Heart left ventricle (tissue), 16 donors: ENCODE measurements around the gene STX1B. TPM values are rescaled to one million over a fixed set of nuclear protein-coding genes. Genes with fewer than 3 reads are reported as not detected.

Experiments
- ATAC-seq, 4 donors: fragments of 200-7000 bp; cut with Tn5 transposase; one replicate each; pipeline ENCODE4 v1.9.1; 2020 to 2022; ENCODE audit warnings: moderate library complexity in 4 of 4, mild to moderate bottlenecking in 3 of 4, moderate number of reproducible peaks in 1 of 4
- DNase-seq, 5 donors: peaks; one replicate each; pipeline ENCODE4 v3.0.0-alpha.2; 2020
- H3K27ac ChIP-seq, 12 donors: fragments of 200-600 bp; sonication (generic) in 4 of 12; one replicate each; pipeline versions ENCODE4 v1.5.0 to v1.8.0; 2016 to 2022; ENCODE audit warnings: mild to moderate bottlenecking in 2 of 12
- H3K27me3 ChIP-seq, 9 donors: fragments of 200-600 bp; sonication (generic) in 2 of 9; one replicate each; pipeline versions ENCODE4 v1.5.1 to v1.8.0; 2016 to 2022; ENCODE audit warnings: mild to moderate bottlenecking in 3 of 9
- H3K36me3 ChIP-seq, 9 donors: fragments of 200-600 bp; sonication (generic) in 2 of 9; one replicate each; pipeline versions ENCODE4 v1.5.0 to v1.8.0; 2018 to 2022; ENCODE audit warnings: mild to moderate bottlenecking in 2 of 9
- H3K4me1 ChIP-seq, 12 donors: fragments of 200-600 bp; sonication (generic) in 4 of 12; one replicate each; pipeline versions ENCODE4 v1.5.0 to v1.8.0; 2016 to 2022; ENCODE audit warnings: mild to moderate bottlenecking in 3 of 12
- H3K4me3 ChIP-seq, 12 donors: fragments of 200-600 bp; sonication (generic) in 4 of 12; one replicate each; pipeline versions ENCODE4 v1.5.0 to v1.8.0; 2017 to 2022; ENCODE audit warnings: mild to moderate bottlenecking in 9 of 12, moderate library complexity in 4 of 12
- H3K9me3 ChIP-seq, 12 donors: fragments of 200-600 bp; sonication (generic) in 4 of 12; one replicate each; pipeline versions ENCODE4 v1.5.0 to v1.8.0; 2016 to 2022; ENCODE audit warnings: mild to moderate bottlenecking in 1 of 12
- POLR2A ChIP-seq, 2 donors: fragments of 450-650 bp; IDR thresholded peaks; one replicate each; pipeline ENCODE4 v1.6.1; 2017; ENCODE audit warnings: antibody characterized with exemption in 2 of 2, mild to moderate bottlenecking in 2 of 2, moderate library complexity in 2 of 2
- WGBS, 4 donors: extraction: QIAGEN DNeasy Blood & Tissue Kit in 2 of 4; methylation state at CpG; one replicate each; pipeline versions ENCODE4 v1.1.5 to v1.1.7; 2013 to 2018; 5-methylcytosine and 5-hydroxymethylcytosine counted together
- intact Hi-C, 10 donors: fragments of 100-400 bp; cut with DNase I; formaldehyde crosslinking; loops; one replicate each; pipeline versions ENCODE4 v1.11.1 to v1.14.2; 2022
- polyA plus RNA-seq, 2 donors: library from polyadenylated mRNA; stranded (reverse); fragments of 200-250 nt; gene quantifications; one replicate each; pipeline ENCODE4 v1.2.3, GENCODE V29; 2013
- total RNA-seq, 9 donors: library from RNA; depleted of rRNA in 2 of 9; stranded (reverse); fragments of >200 nt in 2 of 9; fragmentation: NEBNext Ultra II Directional in 3 of 9; extraction: Animal tissue kit (Norgen Biotek cat#: 25700) in 3 of 9; gene quantifications; one replicate each; pipeline versions ENCODE4 v1.1.0 to v1.2.4, GENCODE V29; 2016 to 2023
- TF ChIP-seq, protein P1 (sequence below), 12 donors: fragments of 200-600 bp; sonication (generic) in 4 of 12; IDR thresholded peaks; one replicate each; pipeline versions ENCODE4 v1.5.0 to v1.8.0; 2018 to 2022; ENCODE audit warnings: antibody characterized with exemption in 12 of 12, mild to moderate bottlenecking in 5 of 12
- donor health status: ischemic (EF 13 %, LVEDD 7.1; RV severe dilation, severe dysfunction).
- donor health status: healthy with polysubstance abuse.
- donor health status: DM: no; HTN: yes; CAD: no.
- donor health status: DM: no; HTN: no; CAD: no.
- donor health status: ischemic (EF 25% LVEDD 6.9; RV normal size, moderate dysfunction).
- donor health status: ischemic (EF 25% LVEDD 5.7; RV mildly dilated, moderate dysfunction).
- donor health status: healthy.
- donor health status: DM: yes; HTN: yes; CAD: no.
- donor health status: ischemic (EF 35%, LVEDD 5.7; RV mildly dilated, moderate dysfunction).
- donor health status: nonischemic (EF 11% LVEDD 7.7; RV severe dilation, severe dysfunction).
- donor health status: DM: yes; HTN: yes; CAD: no.
- donor health status: PGD.
- donor health status: ischemic (EF 29% LVEDD 5.4; RV normal size, mild dysfunction).
- donor health status: nonischemic (EF 23%, LVEDD 6.1; RV moderate dilation, normal function).

The STX1B gene
- total and polyA plus RNA-seq, 11 donors = 0.20 to 2.1 (median 0.82) TPM

DNA sequence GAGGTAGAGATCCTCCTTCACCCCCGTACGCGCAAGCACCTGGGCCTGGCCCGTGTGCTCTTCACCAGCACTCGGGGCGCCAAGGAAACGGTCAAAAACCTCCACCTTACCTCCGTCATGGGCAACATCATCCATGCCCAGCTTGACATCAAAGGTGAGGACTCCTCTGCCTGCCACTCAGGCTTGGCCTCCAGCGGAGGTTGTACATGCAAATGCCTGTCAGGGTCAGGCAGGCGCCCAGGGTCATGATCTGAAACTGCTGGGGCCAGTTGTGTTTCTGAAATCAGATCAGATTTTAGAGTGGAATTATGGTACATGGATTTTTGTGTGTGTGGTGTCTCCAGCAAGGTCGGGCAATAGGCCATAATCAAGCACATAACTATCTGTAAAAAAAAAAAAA lies 49.1 kb downstream of the STX1B start:
- H3K27me3 ChIP-seq = no peaks in the 10 kb centered on the region
- H3K27ac ChIP-seq = no peak overlapping the region
- intact Hi-C loops = loop anchor here in 1 of 10 donors (5.0 kb wide), 1 partner anchor 491 kb away; no protein-coding TSS in a partner anchor
- ATAC-seq = no peak
- H3K4me3 ChIP-seq = no peak overlapping the region
- peaks cover 6 to 77% (median 72%) of the 10 kb centered on the region in 9 donors for H3K36me3 ChIP-seq
- 92 to 95% (median 94%) methylated on average over 11 of the region's 11 CpGs for WGBS, 4 donors
- H3K4me1 ChIP-seq = peaks cover 0 to 21% (median 14%) of the 10 kb centered on the region in 12 donors
- no peak for DNase-seq
- TF ChIP-seq, protein P1, sequence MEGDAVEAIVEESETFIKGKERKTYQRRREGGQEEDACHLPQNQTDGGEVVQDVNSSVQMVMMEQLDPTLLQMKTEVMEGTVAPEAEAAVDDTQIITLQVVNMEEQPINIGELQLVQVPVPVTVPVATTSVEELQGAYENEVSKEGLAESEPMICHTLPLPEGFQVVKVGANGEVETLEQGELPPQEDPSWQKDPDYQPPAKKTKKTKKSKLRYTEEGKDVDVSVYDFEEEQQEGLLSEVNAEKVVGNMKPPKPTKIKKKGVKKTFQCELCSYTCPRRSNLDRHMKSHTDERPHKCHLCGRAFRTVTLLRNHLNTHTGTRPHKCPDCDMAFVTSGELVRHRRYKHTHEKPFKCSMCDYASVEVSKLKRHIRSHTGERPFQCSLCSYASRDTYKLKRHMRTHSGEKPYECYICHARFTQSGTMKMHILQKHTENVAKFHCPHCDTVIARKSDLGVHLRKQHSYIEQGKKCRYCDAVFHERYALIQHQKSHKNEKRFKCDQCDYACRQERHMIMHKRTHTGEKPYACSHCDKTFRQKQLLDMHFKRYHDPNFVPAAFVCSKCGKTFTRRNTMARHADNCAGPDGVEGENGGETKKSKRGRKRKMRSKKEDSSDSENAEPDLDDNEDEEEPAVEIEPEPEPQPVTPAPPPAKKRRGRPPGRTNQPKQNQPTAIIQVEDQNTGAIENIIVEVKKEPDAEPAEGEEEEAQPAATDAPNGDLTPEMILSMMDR (IDR thresholded peaks at IDR 0.05) = no peak
- no peak for TF ChIP-seq POLR2A (IDR thresholded peaks at IDR 0.05)
- H3K9me3 ChIP-seq = no peaks in the 10 kb centered on the region

DNA sequence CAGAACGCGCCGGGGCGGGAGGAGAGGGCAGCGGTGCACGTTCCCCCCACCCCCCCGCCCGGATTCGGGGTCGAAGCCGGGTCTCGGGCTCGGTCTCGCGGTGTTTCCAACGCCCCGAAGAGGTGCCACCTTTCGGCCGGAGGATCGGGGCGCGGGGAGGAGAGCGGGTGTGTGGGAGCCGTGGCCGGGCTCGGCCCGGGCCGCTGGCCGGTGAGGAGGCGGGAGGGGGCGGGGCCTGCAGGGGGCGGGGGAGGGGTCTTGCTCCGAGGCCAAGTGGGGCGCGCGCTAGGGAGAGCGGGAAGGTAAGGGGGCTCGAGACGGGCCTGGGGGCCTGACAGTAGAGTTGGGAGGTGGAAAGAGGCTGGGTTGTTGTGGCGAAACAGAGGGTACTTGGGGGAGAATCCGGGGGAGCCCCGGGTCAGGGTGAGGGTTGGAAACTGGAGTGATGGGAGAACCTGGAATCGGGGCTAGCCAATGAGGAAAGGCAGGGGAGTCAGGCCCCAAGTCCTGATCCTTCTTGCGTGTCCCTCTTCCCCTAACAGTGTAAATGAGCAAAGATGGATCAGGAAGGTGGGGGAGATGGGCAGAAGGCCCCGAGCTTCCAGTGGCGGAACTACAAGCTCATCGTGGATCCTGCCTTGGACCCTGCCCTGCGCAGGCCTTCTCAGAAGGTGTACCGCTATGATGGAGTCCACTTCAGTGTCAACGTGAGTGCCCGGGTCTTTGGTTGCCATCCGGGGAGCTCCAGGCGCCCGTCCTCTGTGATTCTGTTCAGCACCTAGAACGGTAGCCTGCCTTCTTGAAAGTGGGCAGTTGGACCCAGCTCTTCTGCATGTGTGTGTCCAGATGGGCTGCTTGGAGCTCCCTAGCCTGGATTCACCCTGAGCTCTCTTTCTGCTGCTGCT lies 52.0 kb downstream of the STX1B start:
- TF ChIP-seq, protein P1 (IDR thresholded peaks at IDR 0.05) = no peak
- no peak for TF ChIP-seq POLR2A (IDR thresholded peaks at IDR 0.05)
- WGBS, 4 donors = 11 to 13% (median 12%) methylated on average over 34 to 55 of the region's 55 CpGs
- Histone ChIP-seq H3K36me3 (peaks cover 6 to 50% (median 46%) of the 10 kb centered on the region in 9 donors), H3K27me3 (no peaks in the 10 kb centered on the region), H3K27ac (peak overlapping the region; percentile 86 to 99 (median 98)), H3K4me3 (peak overlapping the region; percentile 37 to 93 (median 82)), H3K9me3 (no peaks in the 10 kb centered on the region), H3K4me1 (peaks cover 0 to 32% (median 21%) of the 10 kb centered on the region in 12 donors)
- DNase-seq (peak in 4 of 5 donors; percentile 58 to 73 (median 70)), ATAC-seq (peak in 2 of 4 donors; percentile 17 to 19)
- intact Hi-C loops = loop anchor here in 4 of 10 donors (5.0 to 10.0 kb wide), 6 partner anchors 64 to 906 kb away; partner anchors contain the start of genes ARMC5 (in 1 of the 4), BCL7C (in 1 of the 4), CTF1 (in 1 of the 4) and ZNF646 (in 1 of the 4)

DNA sequence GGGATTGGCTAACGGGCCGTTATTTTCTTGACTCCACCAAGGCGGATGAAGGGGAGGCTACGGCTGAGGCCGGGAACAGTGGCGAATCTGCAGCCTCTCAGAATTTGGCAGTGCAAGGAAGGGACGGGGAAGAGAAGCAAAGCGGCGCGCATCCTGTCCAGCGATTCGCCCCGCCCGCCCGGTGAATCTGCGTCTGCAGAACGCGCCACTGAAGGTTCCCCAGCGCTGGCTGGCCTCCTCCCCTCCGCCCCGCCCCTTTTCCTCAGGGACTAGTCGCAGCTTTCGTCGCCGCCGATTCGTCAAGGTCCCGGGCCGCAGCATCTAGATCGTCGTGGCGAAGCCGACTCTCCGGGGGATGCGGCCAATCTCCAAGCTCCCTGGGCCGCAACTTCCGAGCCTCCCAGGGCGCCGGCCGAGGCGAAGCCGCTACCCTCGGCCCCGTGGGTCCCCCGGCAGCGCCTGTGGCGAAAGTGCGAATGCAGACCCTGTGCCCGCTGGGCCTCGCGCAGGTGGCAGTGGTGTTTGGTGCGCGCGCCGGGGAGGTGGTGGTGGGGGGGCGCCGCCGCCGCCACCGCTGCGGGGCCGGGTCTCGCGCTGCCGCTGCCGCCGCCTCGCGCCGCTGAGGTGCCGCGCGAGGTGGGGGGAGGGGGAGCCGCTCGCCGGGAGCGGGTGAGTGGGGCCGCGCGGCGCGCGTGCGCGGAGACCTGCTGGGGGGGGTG lies 52.8 kb downstream of the STX1B start, which contains the start of gene SETD1A:
TSS of gene SETD1A (plus strand) at position 299 of the 719 bp plus-strand sequence. CDS start 978 bp downstream, outside the sequence.
- 0 to 1% (median 1%) methylated on average over 41 to 85 of the region's 85 CpGs for WGBS, 4 donors
- Histone ChIP-seq H3K27me3 (no peaks in the 10 kb centered on the region), H3K36me3 (peaks cover 6 to 45% (median 40%) of the 10 kb centered on the region in 9 donors), H3K9me3 (no peaks in the 10 kb centered on the region), H3K27ac (peak within 1 kb of the TSS; percentile 86 to 99 (median 98)), H3K4me1 (peaks cover 0 to 37% (median 24%) of the 10 kb centered on the region in 12 donors), H3K4me3 (peak within 1 kb of the TSS; percentile 37 to 93 (median 82))
- DNase-seq (peak; percentile 98 to 99 (median 98)), ATAC-seq (peak; percentile 90 to 96 (median 91))
- intact Hi-C loops = loop anchor here in 5 of 10 donors (2.0 to 10.0 kb wide), 7 partner anchors 63 to 907 kb away; partner anchors contain the start of genes ARMC5 (in 1 of the 5), BCL7C (in 1 of the 5), CTF1 (in 1 of the 5) and STX4 (in 1 of the 5)
- TF ChIP-seq, protein P1 (IDR thresholded peaks at IDR 0.05) = peak in 1 of 12 donors; percentile 7
- TF ChIP-seq POLR2A (IDR thresholded peaks at IDR 0.05) = peak in 1 of 2 donors; percentile 44
